ENCODE measurements around the gene RBM43.

RBM43 gene

DNA sequence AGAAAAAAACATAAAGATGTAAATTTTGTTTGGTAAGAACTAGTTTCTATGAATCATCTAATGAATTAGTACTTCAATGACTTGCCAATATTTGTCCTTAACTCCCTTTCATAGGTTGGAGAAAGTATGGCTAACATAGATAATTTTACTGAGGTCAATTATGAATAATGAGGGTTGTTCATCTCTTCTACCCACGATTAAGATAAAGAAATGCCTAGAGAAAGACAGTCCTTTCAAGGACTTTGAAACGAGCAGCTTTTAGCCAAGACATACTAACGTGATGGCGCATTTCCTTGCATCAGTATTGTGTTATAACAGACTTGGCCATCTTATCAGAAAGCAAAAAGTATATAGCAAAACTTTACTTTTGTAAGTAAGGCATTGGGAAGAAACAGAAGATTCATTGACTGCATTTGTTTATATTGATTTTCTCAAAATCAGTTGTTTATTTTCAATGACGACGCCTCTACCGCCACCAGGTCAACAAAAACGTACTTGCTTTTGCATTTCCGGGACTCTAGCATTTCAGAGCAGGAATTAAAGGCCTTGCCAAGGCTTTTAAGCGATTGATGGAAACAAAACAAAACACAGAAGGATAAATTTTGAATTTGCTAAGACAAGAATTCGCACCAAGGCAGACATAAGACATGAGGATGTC, 961 bp downstream of the RBM43 start:
- ChIA-PET POLR2A (no interaction called here), CTCF (interaction anchor here (0.7 to 1.6 kb wide), 2 partner anchors 765 to 1985 kb away, joined by 3 read pairs; no protein-coding TSS in a partner anchor)
- Histone ChIP-seq H3K36me3 (ENCODE audit: control insufficient read depth in 2 of 2, insufficient read depth in 1 of 2, low read length in 2 of 2) (no peaks in the 10 kb centered on the region), H3K4me1 (ENCODE audit: control insufficient read depth, insufficient read depth, low read length) (no peaks in the 10 kb centered on the region), H3K4me3 (ENCODE audit: low read depth, low read length) (peak overlapping the region; percentile 68), H3K27ac (ENCODE audit: extremely low read depth, low read depth, low read length) (peak overlapping the region; percentile 72; the same call in 1 of the 2 replicates), H3K9me3 (ENCODE audit: control insufficient read depth, insufficient read depth, low read depth, low read length) (no peaks in the 10 kb centered on the region)
- no peak for TF ChIP-seq ZNF639 (tag by site-specific recombination; IDR thresholded peaks at IDR 0.05)
- no peak for TF ChIP-seq ZNF518A (tag by site-specific recombination; conservative IDR thresholded peaks at IDR 0.05; ENCODE audit: low read depth)
- no peak for TF ChIP-seq ZFP41 (tag by site-specific recombination; IDR thresholded peaks at IDR 0.05; ENCODE audit: borderline replicate concordance)
- no peak for TF ChIP-seq ZNF510 (tag by site-specific recombination; IDR thresholded peaks at IDR 0.05; ENCODE audit: insufficient replicate concordance)
- TF ChIP-seq ZNF610 (tag by site-specific recombination; IDR thresholded peaks at IDR 0.05; ENCODE audit: borderline replicate concordance), result no peak
- TF ChIP-seq, protein P1, sequence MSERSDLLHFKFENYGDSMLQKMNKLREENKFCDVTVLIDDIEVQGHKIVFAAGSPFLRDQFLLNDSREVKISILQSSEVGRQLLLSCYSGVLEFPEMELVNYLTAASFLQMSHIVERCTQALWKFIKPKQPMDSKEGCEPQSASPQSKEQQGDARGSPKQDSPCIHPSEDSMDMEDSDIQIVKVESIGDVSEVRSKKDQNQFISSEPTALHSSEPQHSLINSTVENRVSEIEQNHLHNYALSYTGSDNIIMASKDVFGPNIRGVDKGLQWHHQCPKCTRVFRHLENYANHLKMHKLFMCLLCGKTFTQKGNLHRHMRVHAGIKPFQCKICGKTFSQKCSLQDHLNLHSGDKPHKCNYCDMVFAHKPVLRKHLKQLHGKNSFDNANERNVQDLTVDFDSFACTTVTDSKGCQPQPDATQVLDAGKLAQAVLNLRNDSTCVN (tag by site-specific recombination; optimal IDR thresholded peaks at IDR 0.05), result no peak

DNA sequence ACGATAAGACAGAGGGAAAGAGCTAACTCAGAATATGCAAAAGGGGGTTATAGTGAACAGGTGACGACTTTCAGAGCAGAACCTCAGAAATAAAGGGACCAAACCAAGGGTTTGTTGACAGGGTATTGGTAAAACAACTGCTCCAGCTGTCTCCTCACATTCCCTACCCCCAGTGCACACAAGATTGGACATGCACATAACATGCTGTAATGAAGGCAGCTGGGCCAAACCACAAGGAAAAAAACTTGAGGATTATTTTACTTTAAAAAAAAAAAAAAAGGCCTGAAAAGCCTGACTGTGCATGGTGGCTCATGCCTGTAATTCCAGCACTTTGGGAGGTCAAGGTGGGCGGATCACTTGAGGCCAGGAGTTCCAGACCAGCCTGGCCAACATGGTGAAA, 3.5 kb downstream of the RBM43 start:
- CTCF ChIA-PET, result interaction anchor here (0.6 kb wide), 1 partner anchor 1669 kb away, joined by 4 read pairs; no protein-coding TSS in a partner anchor
- H3K4me1 ChIP-seq (ENCODE audit: control insufficient read depth, insufficient read depth, low read length), result no peaks in the 10 kb centered on the region
- H3K27ac ChIP-seq (ENCODE audit: extremely low read depth, low read depth, low read length), result no peak overlapping the region
- POLR2A ChIA-PET, result no interaction called here
- no peaks in the 10 kb centered on the region for H3K9me3 ChIP-seq (ENCODE audit: control insufficient read depth, insufficient read depth, low read depth, low read length)
- H3K4me3 ChIP-seq (ENCODE audit: low read depth, low read length), result no peak overlapping the region
- peaks cover 0 to 6% of the 10 kb centered on the region in 2 experiments; a peak in 1 of 3 replicates for H3K36me3 ChIP-seq (ENCODE audit: control insufficient read depth in 2 of 2, insufficient read depth in 1 of 2, low read length in 2 of 2)
- TF ChIP-seq ZNF639 (tag by site-specific recombination; IDR thresholded peaks at IDR 0.05) (no peak), ZNF112 (tag by site-specific recombination; IDR thresholded peaks at IDR 0.05) (no peak), ZNF133 (tag by site-specific recombination; IDR thresholded peaks at IDR 0.05) (no peak), PRDM4 (tag by site-specific recombination; IDR thresholded peaks at IDR 0.05) (no peak), ZBTB21 (tag by site-specific recombination; IDR thresholded peaks at IDR 0.05) (no peak), ZNF2 (tag by site-specific recombination; IDR thresholded peaks at IDR 0.05) (no peak), ZBTB7A (tag by site-specific recombination; IDR thresholded peaks at IDR 0.05; ENCODE audit: low read depth) (no peak), ZBTB49 (tag by site-specific recombination; IDR thresholded peaks at IDR 0.05; ENCODE audit: low read depth) (no peak)
- TF ChIP-seq, protein P2, sequence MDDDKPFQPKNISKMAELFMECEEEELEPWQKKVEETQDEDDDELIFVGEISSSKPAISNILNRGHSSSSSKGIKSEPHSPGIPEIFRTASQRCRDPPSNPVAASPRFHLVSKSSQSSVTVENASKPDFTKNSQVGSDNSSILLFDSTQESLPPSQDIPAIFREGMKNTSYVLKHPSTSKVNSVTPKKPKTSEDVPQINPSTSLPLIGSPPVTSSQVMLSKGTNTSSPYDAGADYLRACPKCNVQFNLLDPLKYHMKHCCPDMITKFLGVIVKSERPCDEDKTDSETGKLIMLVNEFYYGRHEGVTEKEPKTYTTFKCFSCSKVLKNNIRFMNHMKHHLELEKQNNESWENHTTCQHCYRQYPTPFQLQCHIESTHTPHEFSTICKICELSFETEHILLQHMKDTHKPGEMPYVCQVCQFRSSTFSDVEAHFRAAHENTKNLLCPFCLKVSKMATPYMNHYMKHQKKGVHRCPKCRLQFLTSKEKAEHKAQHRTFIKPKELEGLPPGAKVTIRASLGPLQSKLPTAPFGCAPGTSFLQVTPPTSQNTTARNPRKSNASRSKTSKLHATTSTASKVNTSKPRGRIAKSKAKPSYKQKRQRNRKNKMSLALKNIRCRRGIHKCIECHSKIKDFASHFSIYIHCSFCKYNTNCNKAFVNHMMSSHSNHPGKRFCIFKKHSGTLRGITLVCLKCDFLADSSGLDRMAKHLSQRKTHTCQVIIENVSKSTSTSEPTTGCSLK (tag by site-specific recombination; IDR thresholded peaks at IDR 0.05), result no peak

Measured in HEK293 (cell line).